GM13976 (cell line): ENCODE data around the gene AHSP.
"Not testable (repeated sequence)": the region's sequence is repeated elsewhere in the genome, so short reads cannot be mapped to it uniquely, and the experiment has no call there.

Source experiments
- DNase-seq: peaks from one replicate; pipeline ENCODE4 v3.0.0; 2012; ENCODE audit warnings: low spot score
- in situ Hi-C: fragments of 300-500 bp; cut with MboI; formaldehyde crosslinking; loops from one replicate; pipeline ENCODE4 v1.12.0; 2022; ENCODE audit warnings: low sequenced_read_pairs, mixed read lengths, inconsistent platforms; ENCODE audit not compliant: unreplicated experiment
- TF ChIP-seq, protein P1 (sequence below): IDR thresholded peaks from 2 replicates; pipeline ENCODE4 v1.5.1; 2012; ENCODE audit warnings: borderline replicate concordance, mild to moderate bottlenecking; ENCODE audit not compliant: insufficient read depth; ENCODE audit errors: extremely low read depth, missing control alignments, control extremely low read depth

Gene AHSP

DNA sequence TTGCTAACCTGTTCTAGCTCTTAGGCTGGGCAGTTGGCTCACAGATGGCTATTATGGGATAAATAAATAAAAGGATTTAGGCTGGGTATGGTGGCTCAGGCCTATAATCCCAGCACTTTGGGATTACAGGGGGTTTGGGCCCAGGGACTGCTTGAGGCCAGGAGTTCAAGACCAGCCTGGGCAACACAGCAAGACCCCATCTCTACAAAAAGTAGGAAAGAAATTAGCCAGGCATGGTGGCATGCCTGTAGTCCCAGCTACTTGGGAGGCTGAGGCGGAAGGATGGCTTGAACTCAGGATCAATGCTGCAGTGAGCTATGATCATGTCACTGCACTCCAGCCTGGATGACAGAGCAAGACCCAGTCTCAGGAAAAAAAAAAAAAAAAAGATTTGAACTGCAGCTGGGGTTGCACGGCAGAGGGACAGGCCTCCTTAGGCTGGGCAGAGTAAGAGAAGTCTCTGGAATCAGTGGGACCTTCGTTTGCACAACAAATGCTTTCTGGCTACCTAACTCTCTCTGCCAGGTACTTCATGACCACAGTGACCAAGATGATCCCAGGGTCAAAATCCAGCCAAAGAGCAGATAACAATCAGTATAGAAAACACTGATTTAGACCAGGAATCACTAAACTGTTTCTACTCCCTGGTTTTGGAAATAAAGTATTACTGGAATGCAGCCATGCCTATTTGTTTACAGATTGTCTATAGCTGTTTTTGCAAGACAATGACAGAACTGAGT, 26.3 kb upstream of the AHSP start:
- in situ Hi-C loops, result loop anchor here (25.0 kb wide), 1 partner anchor 211 kb away; a partner anchor contains a TSS
- DNase-seq, result no peak
- TF ChIP-seq, protein P1, sequence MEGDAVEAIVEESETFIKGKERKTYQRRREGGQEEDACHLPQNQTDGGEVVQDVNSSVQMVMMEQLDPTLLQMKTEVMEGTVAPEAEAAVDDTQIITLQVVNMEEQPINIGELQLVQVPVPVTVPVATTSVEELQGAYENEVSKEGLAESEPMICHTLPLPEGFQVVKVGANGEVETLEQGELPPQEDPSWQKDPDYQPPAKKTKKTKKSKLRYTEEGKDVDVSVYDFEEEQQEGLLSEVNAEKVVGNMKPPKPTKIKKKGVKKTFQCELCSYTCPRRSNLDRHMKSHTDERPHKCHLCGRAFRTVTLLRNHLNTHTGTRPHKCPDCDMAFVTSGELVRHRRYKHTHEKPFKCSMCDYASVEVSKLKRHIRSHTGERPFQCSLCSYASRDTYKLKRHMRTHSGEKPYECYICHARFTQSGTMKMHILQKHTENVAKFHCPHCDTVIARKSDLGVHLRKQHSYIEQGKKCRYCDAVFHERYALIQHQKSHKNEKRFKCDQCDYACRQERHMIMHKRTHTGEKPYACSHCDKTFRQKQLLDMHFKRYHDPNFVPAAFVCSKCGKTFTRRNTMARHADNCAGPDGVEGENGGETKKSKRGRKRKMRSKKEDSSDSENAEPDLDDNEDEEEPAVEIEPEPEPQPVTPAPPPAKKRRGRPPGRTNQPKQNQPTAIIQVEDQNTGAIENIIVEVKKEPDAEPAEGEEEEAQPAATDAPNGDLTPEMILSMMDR, result no peak

DNA sequence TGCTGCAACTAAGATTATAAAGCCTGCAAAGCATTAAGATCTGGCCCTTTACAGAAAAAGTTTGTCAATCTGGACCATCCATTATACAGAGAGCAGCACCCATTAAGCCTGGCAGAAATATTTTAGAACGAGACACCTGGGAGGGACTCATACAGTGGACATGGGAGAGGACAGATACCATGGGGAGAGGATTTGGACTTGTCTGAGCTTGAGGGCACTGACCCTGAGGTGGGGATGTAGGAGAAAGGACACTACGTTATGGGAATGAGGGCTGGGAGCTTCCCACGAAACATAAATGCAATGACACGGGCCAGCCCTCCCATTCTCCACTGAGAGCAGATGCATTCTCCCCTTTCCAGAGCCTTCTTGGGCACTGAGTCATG, 25.7 kb upstream of the AHSP start:
- in situ Hi-C loops, result loop anchor here (25.0 kb wide), 1 partner anchor 210 kb away; a partner anchor contains a TSS
- TF ChIP-seq, protein P1, result no peak
- no peak for DNase-seq

DNA sequence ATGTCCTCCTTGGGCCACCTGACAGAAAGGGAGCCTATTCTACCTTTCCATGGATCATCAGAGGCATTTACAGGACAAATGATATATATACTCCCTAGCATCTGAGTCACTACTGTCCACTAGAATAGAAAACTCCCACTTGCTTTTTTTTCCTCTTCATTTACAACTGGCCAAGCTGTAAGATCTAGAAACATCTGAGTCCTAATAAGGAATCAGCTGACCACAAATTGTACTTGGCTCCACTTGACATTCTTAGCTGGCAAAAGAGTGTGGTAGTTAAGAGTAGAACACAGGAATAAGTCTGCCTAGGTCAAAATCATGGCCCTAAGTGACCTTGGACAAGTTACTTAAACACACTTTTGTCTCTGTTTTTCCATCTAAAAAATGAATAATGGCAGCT, 24.7 kb upstream of the AHSP start:
- in situ Hi-C loops, result loop anchor here (25.0 kb wide), 1 partner anchor 209 kb away; a partner anchor contains a TSS
- TF ChIP-seq, protein P1, result no peak
- no peak for DNase-seq

DNA sequence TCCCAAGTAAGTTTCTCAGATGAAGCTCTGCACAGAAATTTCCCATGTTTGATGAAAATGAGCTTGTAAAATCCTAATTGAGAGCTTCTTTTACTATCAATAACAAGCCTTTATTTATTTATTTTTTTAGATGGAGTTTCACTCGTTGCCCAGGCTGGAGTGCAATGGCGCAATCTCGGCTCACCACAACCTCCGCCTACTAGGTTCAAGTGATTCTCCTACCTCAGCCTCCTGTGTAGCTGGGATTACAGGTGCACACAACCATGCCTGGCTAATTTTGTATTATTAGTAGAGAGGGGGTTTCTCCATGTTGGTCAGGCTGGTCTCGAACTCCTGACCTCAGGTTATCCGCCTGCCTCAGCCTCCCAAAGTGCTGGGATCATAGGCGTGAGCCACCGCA, 24.1 kb upstream of the AHSP start:
- DNase-seq, result not testable (repeated sequence)
- in situ Hi-C loops, result loop anchor here (25.0 kb wide), 1 partner anchor 209 kb away; a partner anchor contains a TSS

DNA sequence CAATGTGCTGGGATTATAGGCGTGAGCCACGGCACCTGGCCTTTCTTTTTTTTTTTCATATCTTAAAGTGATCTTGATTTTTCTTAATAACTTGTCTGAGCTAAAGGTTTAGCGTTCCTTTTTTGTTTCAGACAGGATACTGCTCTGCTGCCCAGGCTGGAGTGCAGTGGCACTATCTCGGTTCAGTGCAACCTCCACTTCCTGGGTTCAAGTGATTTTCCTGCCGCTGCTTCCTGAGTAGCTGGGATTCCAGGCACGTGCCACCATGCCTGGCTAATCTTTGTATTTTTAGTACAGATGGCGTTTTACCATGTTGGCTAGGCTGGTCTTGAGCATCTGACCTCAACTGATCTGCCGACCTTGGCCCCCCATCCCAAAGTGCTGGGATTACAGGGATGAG, 23.5 kb upstream of the AHSP start:
- DNase-seq, result no peak
- in situ Hi-C loops, result loop anchor here (25.0 kb wide), 1 partner anchor 208 kb away; a partner anchor contains a TSS
- TF ChIP-seq, protein P1, result no peak

DNA sequence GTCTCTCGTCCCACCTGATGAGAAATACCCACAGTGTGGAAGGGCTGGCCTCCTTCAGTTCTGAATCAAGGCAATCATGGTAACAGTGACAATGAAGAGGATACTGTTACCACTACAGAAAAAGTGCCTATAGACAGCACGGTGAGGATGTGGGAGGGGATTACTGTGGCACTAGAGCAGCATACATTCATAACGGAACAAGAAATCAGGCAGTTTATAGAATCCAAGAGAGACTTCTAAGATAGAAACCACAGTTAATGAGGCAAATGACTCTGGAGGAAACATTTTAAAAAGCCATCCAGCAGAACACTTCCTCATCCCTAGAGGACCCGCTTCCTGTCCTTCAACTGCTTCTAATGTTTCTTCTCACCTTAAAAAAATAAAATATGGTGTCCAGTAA, 22.2 kb upstream of the AHSP start:
- no peak for DNase-seq
- in situ Hi-C loops, result loop anchor here (25.0 kb wide), 1 partner anchor 207 kb away; a partner anchor contains a TSS
- TF ChIP-seq, protein P1, result no peak

DNA sequence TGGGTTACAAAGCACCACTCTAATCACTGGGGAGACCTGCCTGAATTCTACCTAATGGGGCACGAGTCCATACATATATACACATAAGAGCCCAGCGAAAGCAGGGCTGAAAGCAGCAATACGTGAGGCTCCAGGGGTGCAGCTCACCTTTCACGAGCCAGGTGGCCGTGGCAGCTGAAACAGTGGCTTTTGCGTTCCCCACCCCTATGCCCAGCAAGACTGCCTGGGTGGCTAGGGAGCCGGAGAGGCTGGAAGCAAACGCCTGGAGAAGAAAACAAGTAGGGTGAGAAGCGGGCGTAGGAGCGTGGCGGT, 20.1 kb upstream of the AHSP start:
- in situ Hi-C loops, result loop anchor here (25.0 kb wide), 1 partner anchor 205 kb away; a partner anchor contains a TSS
- DNase-seq, result no peak
- TF ChIP-seq, protein P1, result no peak
